Tibial nerve (tissue), 4 donors: ENCODE measurements around the gene SRBD1. TPM values are rescaled to one million over a fixed set of nuclear protein-coding genes. Genes with fewer than 3 reads are reported as not detected.

Experiments
- DNase-seq, 2 donors: peaks; one replicate each; pipeline ENCODE4 v3.0.0-alpha.2; 2019; ENCODE audit warnings: low spot score in 2 of 2
- H3K27ac ChIP-seq, 4 donors: fragments of 200-600 bp; sonication (generic) in 3 of 4; one replicate each; pipeline ENCODE4 v1.5.1; 2017 to 2019; ENCODE audit warnings: mild to moderate bottlenecking in 1 of 4
- H3K27me3 ChIP-seq, 2 donors: fragments of 200-600 bp; sonication (generic) in 1 of 2; one replicate each; pipeline versions ENCODE4 v1.5.1 to v1.6.0; 2017 to 2019
- H3K36me3 ChIP-seq, 3 donors: fragments of 200-600 bp; sonication (generic); one replicate each; pipeline ENCODE4 v1.5.1; 2018 to 2019
- H3K4me1 ChIP-seq, 4 donors: fragments of 200-600 bp; sonication (generic) in 3 of 4; one replicate each; pipeline ENCODE4 v1.5.1; 2017 to 2019
- H3K4me3 ChIP-seq, 4 donors: fragments of 200-600 bp; sonication (generic) in 3 of 4; one replicate each; pipeline ENCODE4 v1.5.1; 2017 to 2019; ENCODE audit warnings: mild to moderate bottlenecking in 1 of 4, moderate library complexity in 1 of 4
- H3K9me3 ChIP-seq, 4 donors: fragments of 200-600 bp; sonication (generic) in 3 of 4; one replicate each; pipeline ENCODE4 v1.5.1; 2017 to 2019
- EP300 ChIP-seq, 2 donors: sonication (generic); formaldehyde crosslinking; IDR thresholded peaks; one replicate each; pipeline ENCODE4 v1.6.1; 2017; ENCODE audit warnings: antibody characterized with exemption in 2 of 2, mild to moderate bottlenecking in 1 of 2
- POLR2A ChIP-seq, 2 donors: fragments of 450-650 bp; IDR thresholded peaks; one replicate each; pipeline ENCODE4 v1.6.1; 2017; ENCODE audit warnings: antibody characterized with exemption in 2 of 2, mild to moderate bottlenecking in 2 of 2, moderate library complexity in 2 of 2
- WGBS, 2 donors: methylation state at CpG; one replicate each; pipeline ENCODE4 v1.1.5; 2018; 5-methylcytosine and 5-hydroxymethylcytosine counted together
- total RNA-seq, 4 donors: library from RNA; depleted of rRNA; stranded (reverse); fragments of >200 nt; gene quantifications; one replicate each; pipeline ENCODE4 v1.1.0, GENCODE V29; 2016
- TF ChIP-seq, protein P1 (sequence below), 5 experiments: fragments of 200-600 bp in 3 of 5; fragments of 450-650 bp in 2 of 5; sonication (generic) in 3 of 5; IDR thresholded peaks; one replicate each; pipeline ENCODE4 v1.5.1; 2016 to 2019; ENCODE audit warnings: antibody characterized with exemption in 5 of 5, mild to moderate bottlenecking in 3 of 5, moderate library complexity in 2 of 5

The SRBD1 gene
- total RNA-seq, 4 donors from 2014 or later = 14.7 to 36.7 (median 20.8) TPM

DNA sequence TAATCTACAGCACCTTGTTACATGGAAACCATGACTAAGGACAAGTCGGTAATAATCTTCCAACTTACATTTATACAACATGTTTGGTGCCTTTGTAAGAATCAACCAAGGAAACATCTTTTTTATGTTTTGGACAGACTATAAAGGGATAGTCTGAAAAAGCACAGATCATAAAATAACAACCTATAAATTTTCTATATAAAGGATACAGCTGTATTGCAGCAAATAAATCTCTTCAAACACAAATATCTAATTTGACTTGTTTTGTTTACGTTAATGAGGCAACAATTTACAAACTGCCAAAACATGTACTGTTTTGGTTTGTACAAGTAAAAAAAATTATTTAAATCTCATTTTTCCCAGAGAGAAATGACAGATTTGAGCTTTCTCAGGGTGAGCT lies 92.5 kb downstream of the SRBD1 start:
- 86 to 87% methylated on average over 2 of the region's 2 CpGs for WGBS, 2 donors
- H3K4me1 ChIP-seq = no peaks in the 10 kb centered on the region
- DNase-seq = no peak
- H3K4me3 ChIP-seq = no peak overlapping the region
- no peak overlapping the region for H3K27ac ChIP-seq
- no peaks in the 10 kb centered on the region for H3K27me3 ChIP-seq
- H3K9me3 ChIP-seq = no peaks in the 10 kb centered on the region
- TF ChIP-seq EP300 (IDR thresholded peaks at IDR 0.05) (no peak), POLR2A (IDR thresholded peaks at IDR 0.05) (no peak)
- TF ChIP-seq, protein P1, sequence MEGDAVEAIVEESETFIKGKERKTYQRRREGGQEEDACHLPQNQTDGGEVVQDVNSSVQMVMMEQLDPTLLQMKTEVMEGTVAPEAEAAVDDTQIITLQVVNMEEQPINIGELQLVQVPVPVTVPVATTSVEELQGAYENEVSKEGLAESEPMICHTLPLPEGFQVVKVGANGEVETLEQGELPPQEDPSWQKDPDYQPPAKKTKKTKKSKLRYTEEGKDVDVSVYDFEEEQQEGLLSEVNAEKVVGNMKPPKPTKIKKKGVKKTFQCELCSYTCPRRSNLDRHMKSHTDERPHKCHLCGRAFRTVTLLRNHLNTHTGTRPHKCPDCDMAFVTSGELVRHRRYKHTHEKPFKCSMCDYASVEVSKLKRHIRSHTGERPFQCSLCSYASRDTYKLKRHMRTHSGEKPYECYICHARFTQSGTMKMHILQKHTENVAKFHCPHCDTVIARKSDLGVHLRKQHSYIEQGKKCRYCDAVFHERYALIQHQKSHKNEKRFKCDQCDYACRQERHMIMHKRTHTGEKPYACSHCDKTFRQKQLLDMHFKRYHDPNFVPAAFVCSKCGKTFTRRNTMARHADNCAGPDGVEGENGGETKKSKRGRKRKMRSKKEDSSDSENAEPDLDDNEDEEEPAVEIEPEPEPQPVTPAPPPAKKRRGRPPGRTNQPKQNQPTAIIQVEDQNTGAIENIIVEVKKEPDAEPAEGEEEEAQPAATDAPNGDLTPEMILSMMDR (IDR thresholded peaks at IDR 0.05) = no peak
- no peaks in the 10 kb centered on the region for H3K36me3 ChIP-seq

DNA sequence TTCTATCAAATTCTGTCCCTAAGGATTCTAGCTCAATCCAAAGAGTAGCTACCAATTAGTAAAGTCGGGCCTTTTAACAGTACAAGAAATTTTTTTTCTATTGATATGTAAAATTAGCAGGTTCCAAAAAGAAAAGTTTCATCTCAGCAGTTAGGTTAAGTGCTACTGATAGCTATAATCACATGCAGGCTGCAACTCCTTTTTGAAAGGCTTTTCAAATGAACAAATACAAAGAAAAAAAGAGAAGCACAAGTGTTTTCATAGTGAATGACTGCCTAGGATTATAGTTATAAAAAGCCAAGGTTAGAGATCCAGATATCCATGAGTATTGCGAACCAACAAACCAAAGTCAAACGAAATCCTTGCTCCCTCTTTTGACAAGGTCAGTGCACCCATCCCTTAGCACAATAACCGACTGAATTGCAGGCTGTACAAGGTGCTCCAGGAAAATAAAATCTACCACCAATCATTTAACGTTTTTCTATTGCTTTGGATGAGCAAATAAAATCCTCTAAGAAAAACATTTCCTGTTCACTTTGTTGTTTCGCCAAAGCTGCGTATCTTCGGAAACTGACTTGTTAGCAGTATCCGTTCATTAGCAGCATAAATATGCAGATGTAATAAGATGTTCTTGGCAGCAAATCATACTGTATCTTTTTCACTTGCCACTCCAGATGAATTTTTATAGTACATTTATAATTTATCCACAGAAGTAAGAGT lies 100.2 kb downstream of the SRBD1 start:
- Histone ChIP-seq H3K4me3 (no peak overlapping the region), H3K27ac (no peak overlapping the region), H3K36me3 (peaks cover 0 to 4% (median 0%) of the 10 kb centered on the region in 3 donors), H3K4me1 (no peaks in the 10 kb centered on the region), H3K9me3 (no peaks in the 10 kb centered on the region), H3K27me3 (no peaks in the 10 kb centered on the region)
- no peak for DNase-seq
- no peak for TF ChIP-seq POLR2A (IDR thresholded peaks at IDR 0.05)
- TF ChIP-seq, protein P1 (IDR thresholded peaks at IDR 0.05) = no peak
- TF ChIP-seq EP300 (IDR thresholded peaks at IDR 0.05) = no peak
- WGBS, 2 donors = 67% methylated on average over 9 of the region's 9 CpGs

DNA sequence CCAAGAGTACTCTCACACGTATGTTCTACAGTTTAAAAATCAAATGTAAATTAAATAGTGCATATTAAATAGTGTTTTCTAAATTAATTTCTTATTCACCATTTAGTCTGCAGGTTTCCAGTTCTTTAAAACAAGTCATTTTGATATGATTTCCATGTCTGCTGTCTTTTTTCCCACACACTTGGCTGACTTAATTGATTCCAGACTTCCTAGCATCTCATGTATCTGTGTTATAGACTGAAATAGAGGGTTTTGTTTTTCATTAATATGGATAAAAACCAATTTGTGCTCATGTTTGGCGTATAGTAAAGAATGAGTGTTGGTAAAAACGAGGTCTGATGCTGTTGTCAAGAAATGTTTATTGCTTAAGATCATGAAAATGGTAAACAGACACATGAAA lies 104.3 kb downstream of the SRBD1 start:
- 89 to 92% methylated on average over 3 of the region's 3 CpGs for WGBS, 2 donors
- Histone ChIP-seq H3K9me3 (peaks cover 0 to 3% (median 0%) of the 10 kb centered on the region in 4 donors), H3K4me3 (no peak overlapping the region), H3K36me3 (peaks cover 0 to 7% (median 0%) of the 10 kb centered on the region in 3 donors), H3K4me1 (no peaks in the 10 kb centered on the region), H3K27me3 (no peaks in the 10 kb centered on the region), H3K27ac (no peak overlapping the region)
- TF ChIP-seq EP300 (IDR thresholded peaks at IDR 0.05) (no peak), POLR2A (IDR thresholded peaks at IDR 0.05) (no peak)
- TF ChIP-seq, protein P1 (IDR thresholded peaks at IDR 0.05) = no peak
- no peak for DNase-seq

DNA sequence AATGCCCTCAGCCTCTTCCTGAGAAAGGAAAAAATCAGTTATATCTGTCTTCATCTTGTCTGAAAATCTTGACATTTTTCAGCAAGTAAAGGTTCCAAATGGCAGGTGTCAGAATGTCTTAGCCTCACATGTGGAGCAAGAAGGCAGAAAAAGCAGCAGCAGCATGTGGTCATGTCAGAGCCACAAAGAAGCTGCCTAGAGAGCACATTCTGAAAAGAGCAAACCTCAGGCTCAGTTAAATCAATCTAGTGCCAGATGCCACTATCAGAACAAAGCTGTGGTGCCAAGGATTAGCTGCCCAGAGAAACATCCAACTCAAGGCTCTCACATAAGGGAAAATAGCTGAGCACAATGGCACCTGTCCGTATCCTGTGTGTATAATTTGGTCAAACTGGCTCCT lies 105.9 kb downstream of the SRBD1 start:
- H3K27me3 ChIP-seq = no peaks in the 10 kb centered on the region
- TF ChIP-seq POLR2A (IDR thresholded peaks at IDR 0.05) (no peak), EP300 (IDR thresholded peaks at IDR 0.05) (no peak)
- TF ChIP-seq, protein P1 (IDR thresholded peaks at IDR 0.05) = no peak
- no peak for DNase-seq
- H3K4me3 ChIP-seq = no peak overlapping the region
- H3K4me1 ChIP-seq = no peaks in the 10 kb centered on the region
- H3K27ac ChIP-seq = no peak overlapping the region
- peaks cover 0 to 19% (median 0%) of the 10 kb centered on the region in 4 donors for H3K9me3 ChIP-seq
- WGBS, 2 donors = 94 to 95% methylated on average over 1 of the region's 1 CpG
- H3K36me3 ChIP-seq = peaks cover 0 to 18% (median 0%) of the 10 kb centered on the region in 3 donors

DNA sequence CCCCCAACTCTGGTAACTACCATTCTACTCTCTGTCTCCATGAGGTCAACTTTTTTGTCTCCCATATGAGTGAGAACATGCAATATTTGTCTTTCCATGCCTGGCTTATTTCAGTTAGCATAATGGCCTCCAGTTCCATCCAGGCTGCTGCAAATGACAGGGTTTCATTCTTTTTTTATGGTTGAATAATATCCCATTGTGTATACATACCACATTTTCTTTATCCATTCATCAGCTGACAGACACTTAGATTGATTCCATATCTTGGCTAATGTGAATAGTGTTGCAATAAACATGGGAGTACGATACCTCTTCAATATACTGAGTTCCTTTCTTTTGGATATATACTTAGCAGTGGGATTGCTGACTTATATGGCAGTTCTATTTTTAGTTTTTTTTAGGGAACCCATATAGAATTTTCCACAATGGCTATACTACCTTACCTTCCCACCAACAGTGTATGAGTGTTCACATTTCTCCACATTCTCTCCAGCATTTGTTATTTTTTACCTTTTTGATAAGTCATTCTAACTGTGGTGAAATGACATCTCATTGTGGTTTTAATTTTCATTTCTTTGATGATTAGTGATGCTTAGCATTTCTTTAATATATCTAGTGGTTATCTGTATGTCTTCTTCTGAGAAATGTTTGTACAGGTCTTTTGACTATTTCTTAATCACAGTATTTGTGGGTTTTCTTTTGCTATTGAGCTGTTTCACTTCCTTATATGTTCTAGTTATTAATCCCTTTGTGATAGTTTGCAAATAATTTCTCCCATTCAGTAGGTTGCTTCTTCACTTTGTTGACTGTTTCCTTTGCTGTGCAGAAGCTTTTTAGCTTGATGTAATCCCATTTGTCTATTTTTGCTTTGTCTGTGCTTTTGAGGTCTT lies 112.2 kb downstream of the SRBD1 start:
- Histone ChIP-seq H3K27ac (no peak overlapping the region), H3K36me3 (peaks cover 0 to 14% (median 0%) of the 10 kb centered on the region in 3 donors), H3K4me3 (no peak overlapping the region), H3K9me3 (peaks cover 0 to 19% (median 0%) of the 10 kb centered on the region in 4 donors), H3K27me3 (no peaks in the 10 kb centered on the region), H3K4me1 (no peaks in the 10 kb centered on the region)
- no peak for TF ChIP-seq EP300 (IDR thresholded peaks at IDR 0.05)
- TF ChIP-seq, protein P1 (IDR thresholded peaks at IDR 0.05) = no peak
- no peak for TF ChIP-seq POLR2A (IDR thresholded peaks at IDR 0.05)
- 58 to 59% methylated on average over 1 of the region's 1 CpG for WGBS, 2 donors
- DNase-seq = no peak
